ENCODE data around the gene DUSP6. TPM values are rescaled to one million over a fixed set of nuclear protein-coding genes. Genes with fewer than 3 reads are reported as not detected.

DUSP6 gene, protein sequence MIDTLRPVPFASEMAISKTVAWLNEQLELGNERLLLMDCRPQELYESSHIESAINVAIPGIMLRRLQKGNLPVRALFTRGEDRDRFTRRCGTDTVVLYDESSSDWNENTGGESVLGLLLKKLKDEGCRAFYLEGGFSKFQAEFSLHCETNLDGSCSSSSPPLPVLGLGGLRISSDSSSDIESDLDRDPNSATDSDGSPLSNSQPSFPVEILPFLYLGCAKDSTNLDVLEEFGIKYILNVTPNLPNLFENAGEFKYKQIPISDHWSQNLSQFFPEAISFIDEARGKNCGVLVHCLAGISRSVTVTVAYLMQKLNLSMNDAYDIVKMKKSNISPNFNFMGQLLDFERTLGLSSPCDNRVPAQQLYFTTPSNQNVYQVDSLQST
- 10 to 100 TPM; 19.7 to 43.4 (median 26.0) TPM for total RNA-seq
- 10 to 100 TPM in 1 of 2 donors, 1 to 10 TPM in 1; 9.4 to 23.4 TPM for polyA plus RNA-seq
- long read RNA-seq, donor 1, full-length matches to known transcripts = 6 of 7 reads
- long read RNA-seq, donor 1, partial matches to known transcripts = 0 of 7 reads
- long read RNA-seq, donor 1, other reads (novel, unspliced or antisense) = 1 of 7 reads
- long read RNA-seq, donor 2, full-length matches to known transcripts = 7 of 9 reads
- long read RNA-seq, donor 2, partial matches to known transcripts = 0 of 9 reads
- long read RNA-seq, donor 2, other reads (novel, unspliced or antisense) = 2 of 9 reads
- long read RNA-seq, donor 3, full-length matches to known transcripts = 32 of 36 reads
- long read RNA-seq, donor 3, partial matches to known transcripts = 0 of 36 reads
- long read RNA-seq, donor 3, other reads (novel, unspliced or antisense) = 4 of 36 reads

DNA sequence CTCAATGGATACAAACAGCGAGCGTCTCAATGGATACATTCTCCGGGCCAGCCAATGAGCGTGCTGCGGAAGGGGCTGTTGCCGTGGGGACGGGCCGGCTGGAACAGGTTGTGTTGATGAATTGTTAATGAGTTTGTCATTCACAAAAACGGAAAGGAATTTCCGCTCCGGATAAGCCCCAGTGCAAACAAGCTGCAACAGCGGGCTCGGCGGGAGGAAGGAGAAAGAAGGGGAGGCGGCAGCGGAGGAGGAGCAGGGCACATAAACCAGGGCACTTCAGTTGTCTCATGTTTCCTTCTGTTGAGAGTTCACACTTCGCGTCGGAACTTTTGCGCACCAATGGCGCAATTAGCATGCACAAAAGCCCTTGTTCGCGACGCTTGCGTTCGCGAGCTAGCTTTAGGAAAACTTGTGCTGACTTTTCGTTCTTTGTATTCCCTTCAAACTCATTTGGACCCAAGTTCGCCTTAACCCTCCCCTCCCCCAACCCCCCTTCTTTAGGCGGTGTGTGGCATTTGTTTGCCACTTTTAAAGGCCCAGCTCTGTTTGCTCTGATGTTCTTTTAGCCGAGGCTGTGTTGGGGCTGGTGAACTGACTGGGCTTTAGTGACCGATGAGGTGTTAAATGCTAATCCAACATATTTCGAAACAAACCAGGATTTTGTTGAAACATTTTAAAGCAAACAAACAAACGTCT lies at the start of gene DUSP6:
Gene DUSP6 (minus strand): TSS at position 10 of the 696 bp plus-strand sequence. CDS start 462 bp downstream, outside the sequence.
- TF ChIP-seq, protein P1, sequence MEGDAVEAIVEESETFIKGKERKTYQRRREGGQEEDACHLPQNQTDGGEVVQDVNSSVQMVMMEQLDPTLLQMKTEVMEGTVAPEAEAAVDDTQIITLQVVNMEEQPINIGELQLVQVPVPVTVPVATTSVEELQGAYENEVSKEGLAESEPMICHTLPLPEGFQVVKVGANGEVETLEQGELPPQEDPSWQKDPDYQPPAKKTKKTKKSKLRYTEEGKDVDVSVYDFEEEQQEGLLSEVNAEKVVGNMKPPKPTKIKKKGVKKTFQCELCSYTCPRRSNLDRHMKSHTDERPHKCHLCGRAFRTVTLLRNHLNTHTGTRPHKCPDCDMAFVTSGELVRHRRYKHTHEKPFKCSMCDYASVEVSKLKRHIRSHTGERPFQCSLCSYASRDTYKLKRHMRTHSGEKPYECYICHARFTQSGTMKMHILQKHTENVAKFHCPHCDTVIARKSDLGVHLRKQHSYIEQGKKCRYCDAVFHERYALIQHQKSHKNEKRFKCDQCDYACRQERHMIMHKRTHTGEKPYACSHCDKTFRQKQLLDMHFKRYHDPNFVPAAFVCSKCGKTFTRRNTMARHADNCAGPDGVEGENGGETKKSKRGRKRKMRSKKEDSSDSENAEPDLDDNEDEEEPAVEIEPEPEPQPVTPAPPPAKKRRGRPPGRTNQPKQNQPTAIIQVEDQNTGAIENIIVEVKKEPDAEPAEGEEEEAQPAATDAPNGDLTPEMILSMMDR (IDR thresholded peaks at IDR 0.05) = no peak
- Histone ChIP-seq H3K4me1 (peaks cover 0 to 53% (median 41%) of the 10 kb centered on the region in 9 donors), H3K36me3 (peaks cover 0 to 33% (median 3%) of the 10 kb centered on the region in 9 donors), H3K4me3 (peak within 1 kb of the TSS; percentile 66 to 94 (median 82)), H3K27ac (peak within 1 kb of the TSS; percentile 92 to 100 (median 99)), H3K27me3 (no peaks in the 10 kb centered on the region), H3K9me3 (no peaks in the 10 kb centered on the region)
- WGBS, 2 donors = 0% methylated on average over 34 of the region's 34 CpGs
- intact Hi-C loops (cut with DNase I) = loop anchor here (2.0 to 10.0 kb wide), 16 partner anchors 35 to 302 kb away; partner anchors contain the start of genes POC1B (in 4 of the 10) and GALNT4 (in 3 of the 10)
- peak; percentile 72 to 89 (median 85) for ATAC-seq
- peak; percentile 90 to 96 for DNase-seq

DNA sequence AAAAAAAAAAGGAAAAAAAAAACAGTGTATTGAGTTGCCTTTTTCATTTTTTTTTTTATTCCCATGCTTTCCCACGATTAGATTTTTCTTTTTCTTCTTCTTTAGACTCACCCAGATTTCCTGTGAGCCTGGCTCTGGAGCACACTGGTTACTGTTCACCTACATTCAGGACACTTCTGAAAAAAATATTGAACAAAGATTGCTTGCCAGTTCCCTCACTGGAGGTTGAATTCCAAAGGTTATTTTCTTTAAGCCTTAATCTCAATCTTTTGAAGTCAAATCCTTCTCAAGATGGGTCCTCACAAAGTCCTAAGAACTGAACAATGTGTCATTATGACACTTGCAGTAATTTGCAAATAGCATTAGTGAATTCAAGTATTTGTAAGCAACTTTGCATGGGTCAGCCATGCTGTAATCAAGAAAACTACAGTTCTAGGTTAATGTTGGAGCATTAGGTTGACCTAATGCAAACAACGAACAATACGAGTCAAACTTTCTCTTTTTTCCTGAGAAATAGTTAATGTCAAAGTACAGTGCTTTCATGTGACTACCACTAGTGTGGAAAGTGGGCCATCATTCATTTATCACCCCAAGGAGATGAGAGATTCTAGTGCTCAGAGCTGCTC lies 49.2 kb upstream of the DUSP6 start:
- Histone ChIP-seq H3K36me3 (no peaks in the 10 kb centered on the region), H3K4me3 (no peak overlapping the region), H3K4me1 (peaks cover 0 to 20% (median 0%) of the 10 kb centered on the region in 9 donors), H3K27ac (no peak overlapping the region), H3K9me3 (no peaks in the 10 kb centered on the region), H3K27me3 (no peaks in the 10 kb centered on the region)
- 76 to 78% methylated on average over 3 of the region's 3 CpGs for WGBS, 2 donors
- DNase-seq (no peak), ATAC-seq (no peak)
- TF ChIP-seq, protein P1 (IDR thresholded peaks at IDR 0.05) = no peak
- intact Hi-C loops (cut with DNase I) = no loop called here

DNA sequence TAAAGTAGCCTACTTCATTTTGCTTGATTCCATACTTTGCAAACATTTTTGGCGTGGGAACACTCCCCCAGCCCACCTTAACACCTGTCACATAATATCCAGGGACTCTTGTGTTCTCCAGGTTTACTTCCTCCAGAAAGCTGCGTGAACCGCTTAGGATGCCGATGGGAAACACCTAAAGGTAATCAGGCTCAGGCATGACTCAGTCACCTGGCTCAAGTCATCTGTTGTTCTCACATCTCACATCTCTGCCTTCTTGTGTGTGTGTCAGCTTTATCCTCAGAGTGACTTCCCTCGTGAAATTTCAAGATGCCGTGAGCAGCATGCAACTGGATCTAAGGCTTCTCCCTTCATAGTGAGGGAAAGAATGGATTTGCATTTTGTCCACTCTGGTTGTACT lies 48.1 kb upstream of the DUSP6 start:
- no peak for DNase-seq
- Histone ChIP-seq H3K27ac (no peak overlapping the region), H3K36me3 (no peaks in the 10 kb centered on the region), H3K27me3 (no peaks in the 10 kb centered on the region), H3K9me3 (no peaks in the 10 kb centered on the region), H3K4me1 (peaks cover 0 to 11% (median 0%) of the 10 kb centered on the region in 9 donors), H3K4me3 (no peak overlapping the region)
- TF ChIP-seq, protein P1 (IDR thresholded peaks at IDR 0.05) = no peak
- WGBS, 2 donors = 97 to 98% methylated on average over 6 of the region's 6 CpGs
- no peak for ATAC-seq
- intact Hi-C loops (cut with DNase I) = no loop called here

Measured in heart right ventricle (tissue), 16 donors.